LNCAP (cell line): ENCODE measurements around the gene NLRP9.

ENCODE experiments used
- TF ChIP-seq, protein P1 (sequence below): fragments of 450-650 bp; IDR thresholded peaks from 2 replicates; pipeline ENCODE4 v1.5.1; 2017; ENCODE audit warnings: mild to moderate bottlenecking

The NLRP9 gene

DNA sequence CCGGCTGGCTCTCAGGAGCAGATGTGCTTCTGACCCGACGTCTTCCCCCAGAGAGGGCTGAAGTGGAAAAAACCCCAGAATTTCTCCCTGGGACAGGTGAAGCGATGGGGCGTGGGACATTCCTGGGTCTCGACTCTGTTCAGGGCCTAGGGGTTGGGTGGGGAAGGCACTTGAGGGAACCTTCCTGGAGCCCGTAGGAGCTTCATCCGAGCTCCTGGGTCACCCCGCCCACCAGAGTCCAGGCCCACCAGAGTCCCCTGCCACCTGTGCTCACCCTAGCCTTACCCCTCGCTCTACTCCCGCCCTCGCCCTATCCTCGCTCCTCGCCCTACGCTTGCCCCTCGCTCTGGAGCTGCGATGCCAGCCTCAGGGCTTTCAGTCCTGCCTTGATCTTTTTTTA is 39.9 kb downstream of the NLRP9 start:
- TF ChIP-seq, protein P1, sequence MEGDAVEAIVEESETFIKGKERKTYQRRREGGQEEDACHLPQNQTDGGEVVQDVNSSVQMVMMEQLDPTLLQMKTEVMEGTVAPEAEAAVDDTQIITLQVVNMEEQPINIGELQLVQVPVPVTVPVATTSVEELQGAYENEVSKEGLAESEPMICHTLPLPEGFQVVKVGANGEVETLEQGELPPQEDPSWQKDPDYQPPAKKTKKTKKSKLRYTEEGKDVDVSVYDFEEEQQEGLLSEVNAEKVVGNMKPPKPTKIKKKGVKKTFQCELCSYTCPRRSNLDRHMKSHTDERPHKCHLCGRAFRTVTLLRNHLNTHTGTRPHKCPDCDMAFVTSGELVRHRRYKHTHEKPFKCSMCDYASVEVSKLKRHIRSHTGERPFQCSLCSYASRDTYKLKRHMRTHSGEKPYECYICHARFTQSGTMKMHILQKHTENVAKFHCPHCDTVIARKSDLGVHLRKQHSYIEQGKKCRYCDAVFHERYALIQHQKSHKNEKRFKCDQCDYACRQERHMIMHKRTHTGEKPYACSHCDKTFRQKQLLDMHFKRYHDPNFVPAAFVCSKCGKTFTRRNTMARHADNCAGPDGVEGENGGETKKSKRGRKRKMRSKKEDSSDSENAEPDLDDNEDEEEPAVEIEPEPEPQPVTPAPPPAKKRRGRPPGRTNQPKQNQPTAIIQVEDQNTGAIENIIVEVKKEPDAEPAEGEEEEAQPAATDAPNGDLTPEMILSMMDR: no peak

DNA sequence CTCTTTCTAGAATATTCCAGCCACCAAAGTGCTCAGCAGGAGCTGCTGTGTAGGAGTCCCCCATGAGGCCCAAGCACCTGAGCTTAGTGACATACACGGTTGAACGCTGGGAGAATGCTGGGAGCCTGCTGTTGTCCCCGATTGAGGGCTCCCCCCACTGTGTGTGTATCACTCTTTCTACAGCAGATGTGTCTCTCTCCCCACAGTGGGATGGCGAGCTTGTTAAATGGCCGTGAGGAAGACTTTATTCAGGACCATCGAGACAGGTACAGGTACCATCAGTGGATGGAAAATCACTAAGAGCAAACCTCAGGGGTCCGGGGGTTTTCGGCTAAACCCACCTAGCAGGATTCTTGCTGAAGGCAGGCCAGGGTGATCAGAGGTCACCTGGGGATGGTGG is 40.5 kb downstream of the NLRP9 start:
- TF ChIP-seq, protein P1: no peak

DNA sequence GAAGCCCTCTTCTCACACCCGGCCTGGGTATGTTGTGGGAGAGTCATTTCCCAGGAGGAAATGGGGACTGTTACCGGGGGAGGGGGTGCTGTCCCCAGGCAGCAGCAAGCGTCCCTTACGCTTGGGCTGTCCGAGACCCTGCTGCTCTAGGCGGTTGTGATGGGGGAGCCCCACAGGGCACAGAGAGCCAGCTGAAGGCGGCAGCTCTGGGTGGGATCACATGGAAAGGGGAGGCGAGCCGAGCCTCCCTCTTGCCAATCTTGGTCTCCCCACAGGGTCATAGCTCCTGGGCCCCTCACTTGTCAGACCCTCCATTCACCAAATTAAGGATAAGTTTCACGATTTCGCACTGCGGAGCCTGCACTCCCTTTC is 41.1 kb downstream of the NLRP9 start:
- TF ChIP-seq, protein P1: no peak

DNA sequence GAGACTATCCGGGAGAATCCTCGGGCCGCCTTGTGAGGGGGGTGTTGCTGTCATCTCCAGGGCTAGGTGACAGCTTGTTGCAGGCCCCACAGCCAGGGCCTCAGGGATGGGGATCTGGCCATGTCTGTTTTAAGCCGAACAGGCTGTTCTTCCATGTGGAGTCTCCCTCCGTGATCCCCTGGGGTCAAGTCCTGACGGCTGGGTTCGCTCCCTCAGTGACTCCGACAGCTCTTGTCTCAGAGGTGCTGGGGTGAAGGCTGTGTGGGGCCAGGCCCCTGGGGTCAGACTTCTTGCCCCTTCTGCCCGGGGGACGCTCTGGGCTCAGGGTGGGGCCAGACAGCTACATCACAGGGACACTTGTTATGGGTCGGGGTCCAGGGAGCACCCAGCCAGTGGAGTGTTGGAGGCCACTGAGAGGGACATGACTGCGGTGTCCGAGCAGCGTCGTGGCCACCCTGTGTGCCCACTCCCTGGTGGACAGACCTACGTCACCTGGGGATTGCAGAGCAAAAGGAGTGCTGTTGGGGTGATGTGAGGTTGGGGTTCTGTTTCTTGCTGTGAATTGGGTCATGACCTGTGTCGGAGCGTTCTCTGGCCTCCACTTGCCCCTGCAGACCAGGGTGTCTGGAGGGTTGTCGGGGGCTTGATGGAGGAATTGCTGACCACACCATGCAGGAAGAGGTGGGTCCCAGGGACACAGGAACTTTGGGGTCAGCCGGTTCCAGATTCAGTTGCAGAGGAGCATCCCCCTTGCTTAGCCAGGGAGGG is 41.7 kb downstream of the NLRP9 start:
- TF ChIP-seq, protein P1: no peak

DNA sequence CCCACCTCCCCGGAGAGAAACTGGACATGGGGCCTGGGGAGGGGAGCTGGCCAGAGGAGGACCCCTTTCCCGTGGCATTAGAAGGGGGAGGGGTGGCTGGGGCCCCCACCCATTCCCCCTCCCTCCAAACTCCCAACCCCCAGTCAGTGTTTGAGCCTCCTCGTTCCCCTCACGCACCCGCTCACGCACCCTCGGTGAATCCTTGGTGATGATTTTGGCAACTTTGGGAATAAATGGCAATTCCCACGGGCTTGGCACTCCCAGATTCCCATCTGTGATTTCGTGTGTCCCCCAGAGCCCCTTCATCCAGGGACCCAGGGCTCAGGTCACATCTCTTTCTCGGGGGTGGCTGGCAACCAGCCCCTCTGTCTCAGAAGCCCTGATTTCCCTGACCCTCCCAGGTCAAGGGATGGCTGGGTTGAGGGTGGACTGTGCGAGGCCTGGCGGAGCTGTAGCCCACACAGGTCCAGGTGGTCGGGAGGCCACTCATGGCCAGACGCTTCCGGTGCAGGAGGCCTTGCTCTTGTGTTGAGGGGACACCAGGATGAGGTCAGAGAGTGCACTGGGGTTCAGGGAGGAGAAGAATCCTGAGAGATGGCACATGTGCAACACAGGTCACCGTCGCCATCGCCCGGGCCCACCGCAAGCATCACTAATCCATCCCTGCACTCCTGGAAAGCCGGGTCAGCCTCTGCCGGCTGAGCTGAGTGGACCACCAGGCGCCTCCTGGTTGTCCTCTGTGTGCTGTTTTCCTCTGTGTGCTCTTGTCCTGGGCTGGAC is 42.5 kb downstream of the NLRP9 start:
- TF ChIP-seq, protein P1: no peak

- TF ChIP-seq, protein P1: no peak
These were observed 43.3 kb downstream of the NLRP9 start for GRCh38 chr19:55694656-55695491.

GRCh38 chr19:55694241-55694655 is 44.0 kb downstream of the NLRP9 start:
- TF ChIP-seq, protein P1: no peak
